HepG2 (cell line): ENCODE data around the gene NOBOX. TPM values are rescaled to one million over a fixed set of nuclear protein-coding genes. Genes with fewer than 3 reads are reported as not detected.
A peak's percentile ranks its signal among the peaks of the same experiment; 100 is the strongest.
"Not testable (repeated sequence)": the region's sequence is repeated elsewhere in the genome, so short reads cannot be mapped to it uniquely, and the experiment has no call there.

Experiments used
- ATAC-seq: fragments of 200-7000 bp; cut with Tn5 transposase; 3 replicates; pipeline ENCODE4 v1.9.1; 2020; ENCODE audit warnings: mild to moderate bottlenecking, moderate library complexity
- BruUV-seq: library from RNA; stranded (reverse); fragments of 400-500 nt; replicated peaks from 2 replicates; lab custom pipeline; 2021; lab: Mats Ljungman, UMichigan
- CTCF ChIA-PET: fragments of 300-600 bp; formaldehyde crosslinking; extraction: SDS; loops from one replicate; lab custom pipeline; 2021; ENCODE audit warnings: low total read pairs, inconsistent platforms, low intra/inter-chr PET ratio; lab: Yijun Ruan, JAX
- POLR2A ChIA-PET: fragments of 350-600 bp; sonication (Branson Sonifier 250); formaldehyde crosslinking; loops from one replicate; lab custom pipeline; 2020; ENCODE audit warnings: antibody characterized with exemption, inconsistent platforms; lab: Yijun Ruan, JAX
- DNase-seq: peaks from one replicate; pipeline ENCODE4 v3.0.0-alpha.2; 2015; ENCODE audit warnings: low spot score
- FAIRE-seq: peaks from 3 replicates; lab custom pipeline; 2011; peaks lifted over from hg19 to GRCh38; lab: Jason Lieb, UNC
- H2AFZ ChIP-seq: one replicate; pipeline ENCODE4 v1.6.1; 2011; ENCODE audit warnings: low read length, inconsistent platforms
- H3K27ac ChIP-seq: fragments of 300-600 bp; 3 replicates; pipeline ENCODE4 v1.8.0; 2011; ENCODE audit warnings: mixed run types, mild to moderate bottlenecking, mixed read lengths, low read length, inconsistent platforms; ENCODE audit not compliant: insufficient read depth; ENCODE audit errors: extremely low read length
- H3K27me3 ChIP-seq, 2 experiments: fragments of 200-600 bp in 1 of 2; 2 replicates in 1 of 2; 3 replicates in 1 of 2; pipeline versions ENCODE4 v1.6.0 to v1.8.0; 2011; ENCODE audit warnings: low read length in 2 of 2, mild to moderate bottlenecking in 2 of 2, moderate library complexity in 2 of 2, inconsistent platforms in 1 of 2; ENCODE audit not compliant: insufficient read depth in 2 of 2, control insufficient read depth in 1 of 2
- H3K36me3 ChIP-seq, 2 experiments: fragments of 200-600 bp in 1 of 2; replicated peaks in 1 of 2; 2 replicates in 1 of 2; 3 replicates in 1 of 2; pipeline versions ENCODE4 v1.5.1 to v1.8.0; 2011; ENCODE audit warnings: low read length in 2 of 2, inconsistent platforms in 1 of 2; ENCODE audit not compliant: insufficient read depth in 2 of 2, control insufficient read depth in 1 of 2
- H3K4me1 ChIP-seq: 2 replicates; pipeline ENCODE4 v1.5.1; 2012; ENCODE audit warnings: low read length, inconsistent platforms; ENCODE audit not compliant: insufficient read depth
- H3K4me2 ChIP-seq: 2 replicates; pipeline ENCODE4 v1.6.0; 2011; ENCODE audit warnings: low read depth, low read length, inconsistent platforms
- H3K4me3 ChIP-seq, 3 experiments: fragments of 200-600 bp in 1 of 3; sonication (generic), shearing (Covaris generic) in 1 of 3; replicated peaks in 1 of 3; 2 replicates each; pipeline ENCODE4 v1.5.1; 2011 to 2016; ENCODE audit warnings: low read length in 3 of 3, inconsistent platforms in 2 of 3, low read depth in 2 of 3, mild to moderate bottlenecking in 2 of 3, control low read depth in 1 of 3, mixed read lengths in 1 of 3; ENCODE audit not compliant: insufficient read depth in 1 of 3
- H3K79me2 ChIP-seq: one replicate; pipeline ENCODE4 v1.6.1; 2011; ENCODE audit warnings: low read length, inconsistent platforms; ENCODE audit not compliant: insufficient read depth
- H3K9ac ChIP-seq: 2 replicates; pipeline ENCODE4 v1.6.0; 2011; ENCODE audit warnings: mild to moderate bottlenecking, low read depth, low read length, inconsistent platforms; ENCODE audit not compliant: insufficient read depth
- H3K9me3 ChIP-seq: 2 replicates; pipeline ENCODE4 v1.5.1; 2012; ENCODE audit warnings: mild to moderate bottlenecking, low read length
- H4K20me1 ChIP-seq: 2 replicates; pipeline ENCODE4 v1.6.0; 2011; ENCODE audit warnings: inconsistent platforms, mild to moderate bottlenecking, low read length, moderate library complexity; ENCODE audit not compliant: insufficient read depth
- WGBS: methylation state at CpG from one replicate; pipeline ENCODE4 v1.1.6; 2017; ENCODE audit warnings: low lambda C conversion rate; 5-methylcytosine and 5-hydroxymethylcytosine counted together
- in situ Hi-C: cut with HindIII; loops from 2 replicates; pipeline ENCODE4 v1.10.0; 2017; ENCODE audit warnings: low pct_unique_long_range_greater_than_20kb; ENCODE audit not compliant: extremely low pct_ligation_motif_present
- intact Hi-C: fragments of 100-400 bp; cut with micrococcal nuclease; formaldehyde crosslinking; loops from one replicate; pipeline ENCODE4 v1.10.0; 2022; ENCODE audit not compliant: unreplicated experiment
- polyA plus RNA-seq, 8 experiments: library from polyadenylated mRNA; depleted of rRNA in 3 of 8; stranded (reverse) in 7 of 8; unstranded in 1 of 8; fragments of >200 nt; fragmentation: Illumina TruSeq in 4 of 8; extraction: Trizol in 4 of 8; gene quantifications; 2 replicates each; pipeline versions ENCODE4 v1.2.1 to v1.2.3, GENCODE V29; 2011 to 2016; ENCODE audit warnings: low read depth in 4 of 8, missing spikeins in 1 of 8, mixed read lengths in 1 of 8; ENCODE audit not compliant: insufficient read depth in 1 of 8
- total RNA-seq, 5 experiments: library from RNA; depleted of rRNA; stranded (reverse); fragments of >200 nt; fragmentation: Illumina TruSeq; extraction: Trizol; gene quantifications; 2 replicates each; pipeline ENCODE4 v1.2.3, GENCODE V29; 2016; ENCODE audit warnings: low read depth in 1 of 5

NOBOX gene
- total and polyA plus RNA-seq, 2 of the 13 experiments (the other 11 are each of a cell fraction or from before 2014, with no cell fraction given) = not detected

DNA sequence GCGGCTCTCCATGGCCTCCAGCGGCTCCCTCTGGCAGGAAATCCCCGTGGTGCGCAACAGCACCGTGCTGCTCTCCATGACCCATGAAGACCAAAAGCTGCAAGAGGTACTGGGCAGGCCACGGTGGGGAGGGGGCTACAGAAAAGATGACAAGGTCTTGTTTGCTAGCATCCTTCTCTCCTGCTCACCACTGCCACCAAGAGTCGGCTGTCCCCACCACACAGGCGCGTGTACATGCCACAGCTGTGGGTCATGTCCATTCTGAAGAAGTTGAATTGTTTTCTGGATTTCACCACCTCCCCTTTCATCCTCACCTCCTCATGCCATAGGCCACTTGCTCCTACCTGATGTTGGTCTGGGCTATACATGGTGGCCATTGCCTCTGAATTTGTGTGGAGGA lies 36.2 kb downstream of the NOBOX start:
- H3K27ac ChIP-seq, H3K4me2 ChIP-seq, H3K9ac ChIP-seq, POLR2A ChIA-PET, in situ Hi-C loops, CTCF ChIA-PET, H2AFZ ChIP-seq, H4K20me1 ChIP-seq, H3K4me1 ChIP-seq, H3K79me2 ChIP-seq, FAIRE-seq, H3K9me3 ChIP-seq, H3K36me3 ChIP-seq, BruUV-seq, H3K27me3 ChIP-seq, DNase-seq, H3K4me3 ChIP-seq, intact Hi-C loops: not testable (repeated sequence)
- peak; percentile 53 for ATAC-seq
- no CpG with 5 or more reads among the region's 9 CpGs for WGBS

DNA sequence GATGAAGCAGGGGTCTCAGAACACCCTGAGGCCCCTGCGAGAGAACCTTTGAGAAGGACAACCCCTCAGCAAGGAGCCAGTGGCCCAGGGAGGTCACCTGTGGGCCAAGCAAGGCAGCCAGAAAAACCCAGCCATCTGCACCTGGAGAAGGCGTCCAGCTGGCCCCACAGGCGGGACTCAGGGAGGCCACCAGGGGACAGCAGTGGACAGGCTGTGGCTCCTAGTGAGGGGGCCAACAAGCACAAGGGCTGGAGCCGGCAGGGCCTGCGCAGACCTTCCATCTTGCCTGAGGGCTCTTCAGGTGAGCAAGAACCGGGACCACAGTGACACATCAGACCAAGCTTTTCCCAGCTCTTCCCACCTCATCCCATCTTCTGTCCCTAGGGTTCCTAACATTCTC lies 38.0 kb downstream of the NOBOX start:
- BruUV-seq, CTCF ChIA-PET, H3K4me3 ChIP-seq, intact Hi-C loops, POLR2A ChIA-PET, H3K4me1 ChIP-seq, H3K4me2 ChIP-seq, in situ Hi-C loops, H4K20me1 ChIP-seq, DNase-seq, H3K9ac ChIP-seq, H3K27me3 ChIP-seq, H3K27ac ChIP-seq, H3K9me3 ChIP-seq, H3K79me2 ChIP-seq, H2AFZ ChIP-seq, H3K36me3 ChIP-seq, FAIRE-seq: not testable (repeated sequence)
- WGBS = no CpG with 5 or more reads among the region's 6 CpGs
- ATAC-seq = peak; percentile 85

DNA sequence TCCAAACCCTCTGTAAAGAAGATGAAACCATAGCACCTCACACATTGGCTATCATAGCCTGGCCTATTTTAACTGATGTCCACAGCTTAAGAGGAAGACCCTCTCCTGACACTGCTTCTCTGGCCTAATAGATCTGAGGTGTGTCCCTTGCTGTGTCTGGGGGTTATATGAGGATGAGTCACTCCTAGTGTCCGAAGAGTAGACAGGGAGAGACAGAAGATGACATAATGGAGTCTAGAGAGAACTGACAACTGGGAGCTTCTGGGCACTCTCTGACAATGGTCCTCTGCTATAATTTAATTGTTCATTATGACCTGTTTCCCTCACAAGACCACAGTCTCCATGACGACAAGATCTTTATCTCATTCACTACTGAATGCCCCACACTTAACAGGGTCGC lies 41.4 kb downstream of the NOBOX start:
- H3K27me3 ChIP-seq, FAIRE-seq, H3K9ac ChIP-seq, POLR2A ChIA-PET, DNase-seq, intact Hi-C loops, H2AFZ ChIP-seq, H4K20me1 ChIP-seq, ATAC-seq, H3K4me2 ChIP-seq, H3K4me1 ChIP-seq, H3K9me3 ChIP-seq, CTCF ChIA-PET, BruUV-seq, H3K36me3 ChIP-seq, in situ Hi-C loops, H3K27ac ChIP-seq, H3K4me3 ChIP-seq, H3K79me2 ChIP-seq: not testable (repeated sequence)
- WGBS = no CpG with 5 or more reads among the region's 3 CpGs

DNA sequence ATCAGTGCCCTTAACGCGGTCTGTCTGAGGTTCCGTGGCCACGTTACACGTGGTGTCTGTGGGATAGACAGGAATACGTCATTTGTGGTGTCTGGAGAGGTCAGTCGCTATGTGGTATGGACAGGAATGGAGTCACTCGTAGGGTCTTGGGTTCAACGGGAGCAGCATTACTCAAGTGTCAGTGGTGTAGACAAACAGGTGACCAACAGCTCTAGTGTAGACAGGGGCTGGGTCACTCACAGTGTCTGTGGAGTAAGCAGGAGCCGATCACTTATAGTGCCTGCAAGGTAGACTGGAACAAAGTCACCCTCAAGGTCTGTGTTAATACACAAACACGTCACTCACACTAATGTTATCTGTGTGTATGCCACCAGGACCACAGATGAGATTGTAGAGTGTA lies 46.6 kb downstream of the NOBOX start:
- WGBS = no CpG with 5 or more reads among the region's 11 CpGs
- in situ Hi-C loops, H3K9ac ChIP-seq, BruUV-seq, H3K4me1 ChIP-seq, H3K4me2 ChIP-seq, H4K20me1 ChIP-seq, H3K9me3 ChIP-seq, ATAC-seq, H3K4me3 ChIP-seq, H3K27me3 ChIP-seq, intact Hi-C loops, DNase-seq, CTCF ChIA-PET, H3K79me2 ChIP-seq, POLR2A ChIA-PET, FAIRE-seq, H2AFZ ChIP-seq, H3K27ac ChIP-seq, H3K36me3 ChIP-seq: not testable (repeated sequence)
